CD1c-positive myeloid dendritic cell (primary cell): ENCODE data around the gene ELANE.
"Not testable (repeated sequence)": the region's sequence is repeated elsewhere in the genome, so short reads cannot be mapped to it uniquely, and the experiment has no call there.

ENCODE experiments used
- DNase-seq: peaks from one replicate; pipeline ENCODE4 v3.0.0-alpha.2; 2016; ENCODE audit errors: extremely low spot score

Gene ELANE

DNA sequence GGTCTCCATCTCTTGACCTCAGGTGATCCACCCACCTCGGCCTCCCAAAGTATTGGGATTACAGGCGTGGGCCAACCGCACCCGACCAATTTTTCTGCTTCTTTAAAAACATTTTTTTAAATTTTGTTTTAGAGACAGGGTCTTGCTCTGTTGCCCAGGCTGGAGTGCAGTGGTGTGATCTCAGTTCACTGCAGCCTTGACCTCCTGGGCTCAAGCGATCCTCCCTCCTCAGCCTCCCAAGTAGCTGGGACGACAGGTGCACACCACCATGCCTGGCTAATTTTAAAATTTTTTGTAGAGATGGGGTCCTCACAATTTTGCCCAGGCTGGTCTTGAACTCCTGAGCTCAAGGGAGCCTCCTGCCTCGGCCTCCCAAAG is 9.3 kb upstream of the ELANE start:
- DNase-seq: not testable (repeated sequence)

GRCh38 chr19:843180-843835 is 8.8 kb upstream of the ELANE start:
- DNase-seq: peak; percentile 44

DNA sequence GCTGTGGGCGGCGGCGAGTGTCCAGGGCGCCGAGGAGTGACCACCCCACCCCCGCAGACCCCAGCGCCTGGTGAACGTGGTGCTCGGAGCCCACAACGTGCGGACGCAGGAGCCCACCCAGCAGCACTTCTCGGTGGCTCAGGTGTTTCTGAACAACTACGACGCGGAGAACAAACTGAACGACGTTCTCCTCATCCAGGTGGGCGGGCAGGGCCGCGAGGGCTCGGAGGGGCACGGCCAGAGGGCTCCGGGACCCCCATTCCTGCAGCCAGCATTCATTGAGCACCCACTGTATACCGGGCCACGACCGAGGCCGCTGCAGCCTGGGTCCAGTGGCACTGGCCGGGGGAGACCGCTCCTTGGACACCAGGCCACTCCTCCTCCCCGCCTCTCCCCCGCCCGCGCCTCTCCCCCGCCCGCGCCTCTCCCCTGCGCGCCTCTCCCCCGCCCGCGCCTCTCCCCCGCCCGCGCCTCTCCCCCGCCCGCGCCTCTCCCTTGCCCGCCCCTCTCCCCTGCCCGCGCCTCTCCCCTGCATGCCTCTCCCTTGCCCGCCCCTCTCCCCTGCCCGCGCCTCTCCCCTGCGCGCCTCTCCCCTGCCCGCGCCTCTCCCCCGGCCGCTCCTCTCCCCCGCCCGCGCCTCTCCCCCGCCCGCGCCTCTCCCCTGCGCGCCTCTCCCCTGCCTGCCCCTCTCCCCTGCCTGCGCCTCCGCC is 8.1 kb upstream of the ELANE start:
- no peak for DNase-seq

GRCh38 chr19:844546-844971 is 7.5 kb upstream of the ELANE start:
- DNase-seq: no peak

GRCh38 chr19:845707-846521 is 6.2 kb upstream of the ELANE start:
- no peak for DNase-seq

- DNase-seq: peak; percentile 37
Observed at GRCh38 chr19:848386-848921, 3.6 kb upstream of the ELANE start.

- not testable (repeated sequence) for DNase-seq
Observed at GRCh38 chr19:849195-849594, 2.9 kb upstream of the ELANE start.

- DNase-seq: peak; percentile 67
Observed at GRCh38 chr19:850221-850978, 1.7 kb upstream of the ELANE start.

DNA sequence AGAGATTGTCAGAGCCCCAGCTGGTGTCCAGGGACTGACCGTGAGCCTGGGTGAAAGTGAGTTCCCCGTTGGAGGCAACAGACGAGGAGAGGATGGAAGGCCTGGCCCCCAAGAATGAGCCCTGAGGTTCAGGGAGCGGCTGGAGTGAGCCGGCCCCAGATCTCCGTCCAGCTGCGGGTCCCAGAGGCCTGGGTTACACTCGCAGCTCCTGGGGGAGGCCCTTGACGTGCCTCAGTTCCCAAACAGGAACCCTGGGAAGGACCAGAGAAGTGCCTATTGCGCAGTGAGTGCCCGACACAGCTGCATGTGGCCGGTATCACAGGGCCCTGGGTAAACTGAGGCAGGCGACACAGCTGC is 1.1 kb upstream of the ELANE start:
- no peak for DNase-seq

DNA sequence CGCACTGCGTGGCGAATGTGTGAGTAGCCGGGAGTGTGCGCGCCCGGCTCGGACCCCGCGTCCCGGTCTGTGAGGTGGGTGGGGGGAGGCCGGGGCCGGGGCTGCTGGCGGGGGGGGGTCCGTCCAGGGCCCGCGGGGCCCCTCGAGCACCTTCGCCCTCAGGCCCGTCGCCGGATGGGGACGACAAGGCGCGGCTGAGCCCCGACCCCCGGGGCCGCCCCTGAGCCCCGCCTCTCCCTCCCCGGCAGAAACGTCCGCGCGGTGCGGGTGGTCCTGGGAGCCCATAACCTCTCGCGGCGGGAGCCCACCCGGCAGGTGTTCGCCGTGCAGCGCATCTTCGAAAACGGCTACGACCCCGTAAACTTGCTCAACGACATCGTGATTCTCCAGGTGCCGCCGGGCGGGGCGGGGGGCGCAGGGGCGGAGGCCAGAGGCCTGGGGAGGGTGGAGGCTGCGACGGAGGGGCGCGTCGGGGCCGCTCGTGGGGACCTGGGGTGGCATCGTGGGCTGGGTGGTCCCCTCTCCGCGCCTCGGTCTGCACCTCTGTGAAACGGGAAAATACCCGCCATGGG is 997 bp downstream of the ELANE start:
- DNase-seq: no peak

DNA sequence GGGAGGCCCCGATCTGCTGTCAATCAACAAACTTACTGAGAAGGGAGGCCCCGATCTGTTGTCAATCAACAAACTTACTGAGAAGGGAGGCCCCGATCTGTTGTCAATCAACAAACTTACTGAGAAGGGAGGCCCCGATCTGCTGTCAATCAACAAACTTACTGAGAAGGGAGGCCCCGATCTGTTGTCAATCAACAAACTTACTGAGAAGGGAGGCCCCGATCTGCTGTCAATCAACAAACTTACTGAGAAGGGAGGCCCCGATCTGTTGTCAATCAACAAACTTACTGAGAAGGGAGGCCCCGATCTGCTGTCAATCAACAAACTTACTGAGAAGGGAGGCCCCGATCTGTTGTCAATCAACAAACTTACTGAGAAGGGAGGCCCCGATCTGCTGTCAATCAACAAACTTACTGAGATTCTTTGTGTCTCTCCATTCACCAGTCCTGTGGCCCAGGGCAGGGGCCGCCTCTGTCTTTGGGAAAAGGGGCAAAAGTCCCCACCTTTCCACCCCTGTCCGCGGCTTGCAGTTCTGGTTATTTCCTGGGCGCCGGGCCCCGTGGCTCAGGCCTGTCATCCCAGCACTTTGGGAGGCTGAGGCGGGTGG is 1.6 kb downstream of the ELANE start:
- DNase-seq: not testable (repeated sequence)

DNA sequence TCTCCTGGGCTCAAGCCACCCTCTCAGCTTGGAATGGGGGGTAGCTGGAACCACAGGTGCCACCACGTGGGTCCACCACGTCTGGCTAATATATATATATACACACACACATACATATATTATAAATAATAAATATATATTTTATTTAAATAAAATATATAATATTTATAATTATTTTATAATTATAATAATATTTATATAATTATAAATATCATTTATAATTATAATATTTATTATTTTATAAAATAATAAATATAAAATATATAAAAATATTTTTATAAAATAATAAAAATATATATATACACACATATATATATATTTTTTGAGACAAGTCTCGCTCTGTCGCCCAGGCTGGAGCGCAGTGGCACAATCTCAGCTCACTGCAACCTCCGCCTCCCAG is 2.4 kb downstream of the ELANE start:
- DNase-seq: no peak

GRCh38 chr19:855142-855541 is 3.0 kb downstream of the ELANE start:
- no peak for DNase-seq

- DNase-seq: no peak
Observed at GRCh38 chr19:855566-856120, 3.5 kb downstream of the ELANE start.

- DNase-seq: no peak
Observed at GRCh38 chr19:858284-858683, 6.2 kb downstream of the ELANE start.

GRCh38 chr19:858868-859843 is 7.1 kb downstream of the ELANE start, which contains the start of gene CFD:
CFD (plus strand) TSS chr19:859664; CDS start chr19:859690, 26 bp downstream.
- peak; percentile 68 for DNase-seq

DNA sequence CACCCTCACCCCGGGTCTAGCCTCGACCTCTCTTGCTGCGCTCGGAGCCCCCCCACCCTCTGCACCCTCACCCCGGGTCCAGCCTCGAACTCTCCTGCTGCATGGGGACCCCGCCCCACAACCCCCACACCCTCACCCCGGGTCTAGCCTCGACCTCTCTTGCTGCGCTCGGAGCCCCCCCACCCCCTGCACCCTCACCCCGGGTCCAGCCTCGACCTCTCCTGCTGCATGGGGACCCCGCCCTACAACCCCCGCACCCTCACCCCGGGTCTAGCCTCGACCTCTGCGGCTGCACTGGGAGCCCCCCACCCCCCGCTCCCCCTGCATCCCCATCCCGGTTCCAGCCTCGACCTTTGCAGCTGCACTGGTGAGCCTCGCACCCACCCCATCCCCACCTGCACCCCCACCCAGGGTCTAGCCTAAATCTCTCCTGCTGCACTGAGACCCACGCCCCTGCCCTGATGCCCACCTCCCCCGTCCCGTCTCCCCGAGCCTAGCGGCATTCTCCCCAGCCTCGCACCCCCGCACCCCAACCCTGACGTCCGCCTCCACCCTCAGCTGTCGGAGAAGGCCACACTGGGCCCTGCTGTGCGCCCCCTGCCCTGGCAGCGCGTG is 9.1 kb downstream of the ELANE start:
- DNase-seq: no peak

- DNase-seq: peak; percentile 81
Observed at GRCh38 chr19:861756-862580, 9.9 kb downstream of the ELANE start.
